Natural killer cell (primary cell): ENCODE results near the gene A4GALT. TPM values are rescaled to one million over a fixed set of nuclear protein-coding genes. Genes with fewer than 3 reads are reported as not detected.

Experiments used
- ATAC-seq, 3 donors: fragments of 150-1000 bp in 2 of 3; fragments of 200-7000 bp in 1 of 3; cut with Tn5 transposase; 1 replicate in 1 of 3; 2 replicates in 2 of 3; pipeline ENCODE4 v1.10.0; 2021; ENCODE audit warnings: mild to moderate bottlenecking in 2 of 3, moderate library complexity in 2 of 3
- DNase-seq, 2 donors: peaks; one replicate each; pipeline versions ENCODE4 v3.0.0 to v3.0.0-alpha.2; 2013 to 2021; ENCODE audit warnings: mixed read lengths in 1 of 2
- H3K27ac ChIP-seq: one replicate; pipeline ENCODE4 v1.5.1; 2013; ENCODE audit warnings: mild to moderate bottlenecking, low read length
- H3K27me3 ChIP-seq: one replicate; pipeline ENCODE4 v1.6.1; 2013; ENCODE audit warnings: low read length; ENCODE audit not compliant: control insufficient read depth, insufficient read depth
- H3K36me3 ChIP-seq: one replicate; pipeline ENCODE4 v1.6.1; 2013; ENCODE audit warnings: low read length; ENCODE audit not compliant: control insufficient read depth, insufficient read depth
- H3K4me1 ChIP-seq: one replicate; pipeline ENCODE4 v1.6.1; 2013; ENCODE audit warnings: low read length; ENCODE audit not compliant: control insufficient read depth, insufficient read depth
- H3K4me3 ChIP-seq: one replicate; pipeline ENCODE4 v1.5.1; 2013; ENCODE audit warnings: low read length
- H3K9me3 ChIP-seq: one replicate; pipeline ENCODE4 v1.6.1; 2013; ENCODE audit warnings: low read length; ENCODE audit not compliant: control insufficient read depth, insufficient read depth
- H3K27ac Mint-ChIP-seq, 2 donors: one replicate each; pipeline ENCODE4 v1.8.0; 2022; ENCODE audit warnings: mild to moderate bottlenecking in 2 of 2, mixed read lengths in 2 of 2, moderate library complexity in 1 of 2
- H3K27me3 Mint-ChIP-seq, 2 donors: one replicate each; pipeline ENCODE4 v1.8.0; 2022; ENCODE audit warnings: low read depth in 2 of 2, mixed read lengths in 2 of 2
- H3K36me3 Mint-ChIP-seq: one replicate; pipeline ENCODE4 v1.8.0; 2022; ENCODE audit warnings: mixed read lengths
- H3K4me1 Mint-ChIP-seq, 2 donors: one replicate each; pipeline ENCODE4 v1.8.0; 2022; ENCODE audit warnings: mixed read lengths in 2 of 2
- H3K4me3 Mint-ChIP-seq: one replicate; pipeline ENCODE4 v1.8.0; 2022; ENCODE audit warnings: mild to moderate bottlenecking, moderate library complexity, mixed read lengths
- H3K9me3 Mint-ChIP-seq, 2 donors: one replicate each; pipeline ENCODE4 v1.8.0; 2022; ENCODE audit warnings: mixed read lengths in 2 of 2
- CTCF ChIP-seq: fragments of 200-600 bp; IDR thresholded peaks from one replicate; pipeline ENCODE4 v1.8.0; 2022; ENCODE audit warnings: antibody characterized with exemption
- WGBS: methylation state at CpG from one replicate; pipeline ENCODE4 v1.1.7; 2013; ENCODE audit warnings: missing lambda C conversion rate; ENCODE audit not compliant: insufficient coverage; 5-methylcytosine and 5-hydroxymethylcytosine counted together
- intact Hi-C: fragments of 100-400 bp; cut with micrococcal nuclease; formaldehyde crosslinking; loops from one replicate; pipeline ENCODE4 v1.14.2; 2022
- total RNA-seq, 4 donors: library from RNA; stranded (reverse); fragments of 120-200 nt in 1 of 4; gene quantifications; one replicate each; pipeline versions ENCODE4 v1.2.3 to v1.2.4, GENCODE V29; 2013 to 2022

A4GALT gene
- total RNA-seq, 3 donors from 2014 or later (not counting 1 experiment from before 2014, with no cell fraction given), result 0.26 TPM; not detected in 2

GRCh38 chr22:42642806-42643633 is 77.7 kb downstream of the A4GALT start:
- Histone ChIP-seq H3K27ac (no peak overlapping the region), H3K36me3 (no peaks in the 10 kb centered on the region), H3K4me3 (no peak overlapping the region), H3K27me3 (no peaks in the 10 kb centered on the region), H3K4me1 (peaks cover 47% of the 10 kb centered on the region), H3K9me3 (no peaks in the 10 kb centered on the region)
- ATAC-seq (no peak), DNase-seq (no peak)
- no peak for TF ChIP-seq CTCF
- intact Hi-C loops, result no loop called here
- Mint-ChIP-seq H3K27ac (no peak overlapping the region), H3K4me1 (peaks cover 13 to 50% of the 10 kb centered on the region in 2 donors), H3K9me3 (no peaks in the 10 kb centered on the region), H3K36me3 (no peaks in the 10 kb centered on the region), H3K27me3 (no peaks in the 10 kb centered on the region), H3K4me3 (no peak overlapping the region)
- 74% methylated on average over 10 of the region's 12 CpGs for WGBS

Other genes starting within 250 kb of the A4GALT start
- 10 to 100 TPM; 31.3 to 43.0 (median 37.7) TPM for gene RRP7A, start 201.1 kb downstream of the A4GALT start, total RNA-seq
- under 1 TPM in 2 of 3 donors, not detected in 1; 0.23 to 0.48 TPM for gene SERHL2, start 166.9 kb downstream of the A4GALT start, total RNA-seq
- gene POLDIP3, start 106.0 kb downstream of the A4GALT start, total RNA-seq, result 10 to 100 TPM; 66.1 to 82.8 (median 70.8) TPM
- gene ATP5MGL, start 80.3 kb downstream of the A4GALT start, total RNA-seq, result 1 to 10 TPM; 4.5 to 6.4 (median 6.1) TPM
- 10 to 100 TPM; 55.7 to 72.6 (median 68.0) TPM for gene CYB5R3, start 71.5 kb downstream of the A4GALT start, total RNA-seq
- gene ARFGAP3, start 136.4 kb upstream of the A4GALT start, total RNA-seq, result 10 to 100 TPM; 46.3 to 58.0 (median 53.8) TPM